ENCODE data around the gene PIEZO1.

PIEZO1 gene

DNA sequence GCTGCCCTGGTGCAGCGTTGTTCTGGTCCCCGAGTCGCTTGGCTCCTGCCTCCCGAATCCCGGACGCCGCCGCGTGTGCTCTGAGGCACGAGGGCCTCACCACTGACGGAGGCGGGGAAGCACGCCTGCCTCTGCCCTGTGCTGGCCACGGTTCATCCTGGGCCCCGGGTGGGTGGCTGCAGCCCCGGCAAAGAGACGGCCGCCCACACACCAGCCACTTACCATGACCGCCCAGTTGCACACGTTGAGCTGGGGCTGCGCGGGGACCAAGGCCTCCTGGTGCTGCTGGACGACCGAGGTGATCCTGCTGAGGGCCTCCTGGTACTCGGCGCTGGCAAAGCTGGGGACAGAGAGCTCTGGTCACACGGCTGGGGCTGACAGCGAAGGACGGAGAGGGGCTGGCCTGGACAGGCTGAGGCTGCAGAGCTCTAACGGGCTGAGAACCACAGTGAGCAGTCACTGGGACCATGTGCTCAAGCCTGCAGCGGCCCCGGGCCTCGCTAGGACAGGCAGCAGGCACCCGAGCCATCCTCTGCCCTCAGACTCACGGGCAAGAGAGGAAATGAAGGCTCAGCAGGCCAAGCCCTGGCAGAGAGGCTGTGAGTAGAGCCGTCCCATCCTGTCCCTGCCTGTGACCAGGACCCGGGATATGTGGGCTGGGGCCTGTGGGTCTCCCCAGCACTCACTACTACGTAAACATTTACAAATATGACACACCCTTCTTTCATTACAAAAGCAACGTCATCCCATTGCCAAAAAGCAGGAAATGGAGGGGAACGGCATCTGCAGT lies 33.0 kb upstream of the PIEZO1 start:
- FAIRE-seq: no peak
- no peak for DNase-seq (ENCODE audit: insufficient read length, low spot score)

GRCh38 chr16:88816736-88817535 lies 31.9 kb upstream of the PIEZO1 start:
- FAIRE-seq (no peak), DNase-seq (ENCODE audit: insufficient read length, low spot score) (no peak)

GRCh38 chr16:88815901-88816589 lies 31.0 kb upstream of the PIEZO1 start:
- FAIRE-seq (peak; percentile 84), DNase-seq (ENCODE audit: insufficient read length, low spot score) (peak; percentile 54)

- FAIRE-seq (no peak), DNase-seq (ENCODE audit: insufficient read length, low spot score) (no peak)
Measured at GRCh38 chr16:88815227-88815626, 30.2 kb upstream of the PIEZO1 start.

DNA sequence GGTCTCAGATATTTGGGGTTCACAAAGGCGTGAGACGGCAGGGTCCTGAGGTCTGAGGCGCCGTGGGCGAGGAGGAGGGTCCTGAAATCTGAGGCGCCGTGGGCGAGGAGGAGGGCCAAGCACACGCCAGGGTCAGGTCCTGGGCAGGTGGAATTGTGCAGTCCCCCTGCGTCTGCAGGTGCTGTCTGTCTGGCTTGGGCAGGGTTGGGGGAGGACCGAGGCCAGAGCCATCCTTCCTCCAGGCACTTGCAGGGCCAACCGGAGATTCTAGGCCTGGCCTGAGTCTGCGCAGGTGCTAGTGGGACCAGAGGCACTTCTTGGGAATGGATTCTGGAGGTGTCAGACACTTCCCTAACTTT lies 29.1 kb upstream of the PIEZO1 start:
- no peak for DNase-seq (ENCODE audit: insufficient read length, low spot score)
- no peak for FAIRE-seq

DNA sequence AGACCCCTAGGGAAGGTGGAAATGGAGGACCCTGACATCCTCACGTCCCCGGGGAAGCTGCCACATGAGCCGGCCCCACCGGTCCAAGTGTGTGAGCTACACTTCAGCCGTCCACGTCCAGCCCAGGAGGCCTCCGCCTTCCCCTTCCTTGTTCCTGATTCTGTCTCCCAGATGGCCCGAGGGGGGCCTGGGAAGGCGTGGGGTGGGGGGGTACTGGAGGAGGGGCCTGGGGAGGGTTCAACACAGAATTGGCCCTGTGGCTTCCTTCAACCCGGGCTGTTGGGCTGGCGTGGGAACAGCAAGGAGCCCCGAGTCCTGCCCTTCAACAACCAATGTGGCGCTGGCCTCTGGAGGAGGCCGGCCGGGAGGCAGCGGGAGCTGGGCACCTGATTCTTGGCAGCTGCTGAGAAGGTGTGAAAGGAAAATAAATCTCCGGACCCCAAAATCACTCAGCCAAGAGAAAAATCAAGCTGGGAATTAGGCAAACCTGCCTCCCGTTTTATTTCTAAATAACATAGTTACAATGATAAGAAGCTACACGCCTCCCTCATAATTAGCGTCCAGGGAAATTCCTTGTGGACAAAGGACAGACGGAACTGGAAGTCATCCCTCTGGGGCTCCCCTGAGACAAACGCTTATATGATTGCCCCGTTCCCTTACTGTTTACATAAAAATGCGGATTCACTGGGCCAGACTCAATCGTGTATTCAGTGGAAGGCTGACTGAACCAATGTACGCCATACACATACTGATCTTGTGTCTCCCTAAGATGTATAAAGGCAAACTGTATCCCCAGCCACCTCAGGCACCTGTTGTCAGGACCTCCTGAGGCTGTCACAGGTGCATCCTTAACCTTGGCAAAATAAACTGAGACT lies 28.5 kb upstream of the PIEZO1 start:
- FAIRE-seq: no peak

DNA sequence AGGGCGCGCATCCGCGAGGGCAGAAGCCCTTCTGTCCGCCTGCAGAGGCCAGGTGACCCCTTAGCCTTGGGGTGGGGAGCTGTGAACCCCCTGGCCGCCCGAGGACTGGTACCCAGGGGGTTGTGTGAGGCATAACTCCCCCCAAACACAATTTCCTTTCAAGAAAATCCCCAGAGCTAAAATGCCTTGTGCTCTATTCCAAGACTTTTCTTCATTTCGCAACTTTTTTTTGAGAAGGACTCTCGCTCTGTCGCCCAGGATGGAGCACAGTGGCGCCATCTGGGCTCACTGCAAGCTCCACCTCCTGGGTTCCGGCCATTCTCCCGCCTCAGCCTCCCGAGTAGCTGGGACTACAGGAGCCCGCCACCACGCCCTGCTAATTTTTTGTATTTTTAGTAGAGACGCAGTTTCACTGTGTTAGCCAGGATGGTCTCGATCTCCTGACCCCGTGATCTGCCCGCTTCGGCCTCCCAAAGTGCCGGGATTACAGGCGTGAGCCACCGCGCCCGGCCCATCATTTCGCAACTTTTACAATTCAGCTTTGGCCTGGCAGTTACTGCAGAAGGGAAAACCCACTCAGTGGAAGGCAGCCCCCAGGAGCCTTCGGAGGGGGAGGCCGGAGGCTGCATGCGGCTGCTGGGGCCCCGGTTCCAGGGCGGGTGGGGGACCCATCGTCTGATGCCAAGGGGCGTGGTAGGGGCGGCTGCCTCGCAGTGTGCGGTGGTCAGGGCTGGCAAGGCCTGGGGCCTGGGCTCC lies 27.7 kb upstream of the PIEZO1 start:
- FAIRE-seq: peak; percentile 9
- DNase-seq (ENCODE audit: insufficient read length, low spot score): no peak

More for the DNA sequence above, 28.5 kb upstream of the PIEZO1 start:
- DNase-seq (ENCODE audit: insufficient read length, low spot score): no peak

DNA sequence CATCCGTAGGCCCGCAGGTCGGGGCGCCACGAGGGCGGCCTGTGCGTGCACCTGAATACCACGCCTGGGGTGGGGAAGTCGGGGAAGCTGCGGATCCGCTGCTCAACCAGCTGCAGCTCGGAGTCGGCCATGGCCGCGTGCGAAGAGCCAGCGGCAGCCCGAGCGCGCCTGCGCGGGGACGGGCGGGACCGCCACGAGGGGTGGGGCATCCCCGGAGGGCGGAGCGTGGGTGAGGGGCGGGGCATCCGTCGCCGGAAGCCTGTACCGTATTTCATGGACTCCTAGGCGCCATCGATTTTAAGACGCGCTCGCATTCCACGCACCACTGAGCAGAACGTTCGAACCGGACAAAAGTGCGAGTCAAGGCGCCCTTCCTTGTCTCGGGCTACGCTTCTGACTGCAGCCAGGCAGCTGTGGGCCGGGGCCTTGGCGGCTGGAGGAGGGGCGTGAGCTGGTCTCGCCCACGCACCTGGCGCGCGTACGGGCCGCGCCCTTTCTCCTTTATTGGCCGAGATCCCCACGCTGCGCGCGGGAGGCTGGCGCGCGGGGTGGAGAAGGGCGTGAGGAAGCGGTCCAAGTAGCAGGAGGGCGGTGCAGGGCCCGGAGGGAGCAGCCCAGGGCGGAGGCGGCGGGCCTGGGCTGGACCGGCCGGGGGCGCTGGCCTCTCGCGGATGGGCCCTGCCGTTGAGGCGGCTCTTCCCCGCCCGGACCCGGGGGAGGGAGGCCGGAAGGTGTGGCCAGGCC lies 26.9 kb upstream of the PIEZO1 start, which contains the start of gene APRT:
APRT (minus strand) TSS at position 160 of the 744 bp plus-strand sequence; CDS start at position 131, 29 bp downstream.
- FAIRE-seq (peak; percentile 98), DNase-seq (ENCODE audit: insufficient read length, low spot score) (peak; percentile 95)

DNA sequence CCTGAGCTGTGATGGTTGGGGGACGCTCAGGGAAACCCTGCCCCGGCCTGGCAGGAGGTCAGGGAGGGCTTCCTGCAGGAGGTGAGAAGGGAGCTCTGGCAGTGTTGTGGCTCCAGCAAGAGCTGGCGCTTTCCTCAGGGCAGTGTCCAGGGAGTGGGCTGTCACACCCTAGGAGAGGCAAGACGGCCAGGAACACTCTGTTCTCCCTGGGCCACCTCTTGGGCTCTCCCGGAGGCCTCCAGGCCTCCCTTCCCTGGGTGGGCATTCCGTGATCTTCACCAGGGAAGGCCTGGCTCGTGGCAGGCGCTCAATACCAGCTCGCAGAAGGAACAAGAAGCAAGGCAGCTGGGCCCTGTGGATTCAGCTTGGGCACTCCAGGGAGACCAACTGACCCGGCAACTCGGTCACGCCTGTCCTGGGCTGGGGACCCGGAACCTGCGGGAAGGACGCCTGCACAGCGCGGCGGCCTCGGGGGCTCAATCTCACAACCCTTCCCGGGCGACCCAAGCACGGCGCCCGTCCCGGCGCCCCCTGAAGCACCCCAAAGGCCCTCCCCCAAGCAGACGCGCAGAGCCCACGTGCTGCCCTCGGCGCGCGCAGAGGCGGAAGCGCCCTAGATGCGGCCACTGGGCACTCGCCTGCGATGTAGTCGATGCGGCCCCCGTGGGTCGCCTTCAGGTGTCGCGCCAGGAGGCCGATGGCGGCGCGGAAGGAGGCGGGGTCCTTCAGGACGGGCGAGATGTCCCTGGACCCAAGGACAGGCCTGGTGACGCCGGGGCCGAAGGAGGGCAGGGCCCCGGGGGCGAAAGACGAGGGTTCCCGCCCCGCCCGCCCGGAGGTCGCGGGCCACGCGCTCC lies 26.1 kb upstream of the PIEZO1 start:
- DNase-seq (ENCODE audit: insufficient read length, low spot score): peak; percentile 83
- no peak for FAIRE-seq

- no peak for DNase-seq (ENCODE audit: insufficient read length, low spot score)
Measured at GRCh38 chr16:88810166-88810911, 25.3 kb upstream of the PIEZO1 start.

GRCh38 chr16:88809676-88810165 lies 24.7 kb upstream of the PIEZO1 start:
- DNase-seq (ENCODE audit: insufficient read length, low spot score): no peak

More at GRCh38 chr16:88810166-88810911, 25.3 kb upstream of the PIEZO1 start:
- no peak for FAIRE-seq

GRCh38 chr16:88809068-88809675 lies 24.2 kb upstream of the PIEZO1 start:
- no peak for FAIRE-seq
- no peak for DNase-seq (ENCODE audit: insufficient read length, low spot score)

More at GRCh38 chr16:88809676-88810165, 24.7 kb upstream of the PIEZO1 start:
- FAIRE-seq: no peak

DNA sequence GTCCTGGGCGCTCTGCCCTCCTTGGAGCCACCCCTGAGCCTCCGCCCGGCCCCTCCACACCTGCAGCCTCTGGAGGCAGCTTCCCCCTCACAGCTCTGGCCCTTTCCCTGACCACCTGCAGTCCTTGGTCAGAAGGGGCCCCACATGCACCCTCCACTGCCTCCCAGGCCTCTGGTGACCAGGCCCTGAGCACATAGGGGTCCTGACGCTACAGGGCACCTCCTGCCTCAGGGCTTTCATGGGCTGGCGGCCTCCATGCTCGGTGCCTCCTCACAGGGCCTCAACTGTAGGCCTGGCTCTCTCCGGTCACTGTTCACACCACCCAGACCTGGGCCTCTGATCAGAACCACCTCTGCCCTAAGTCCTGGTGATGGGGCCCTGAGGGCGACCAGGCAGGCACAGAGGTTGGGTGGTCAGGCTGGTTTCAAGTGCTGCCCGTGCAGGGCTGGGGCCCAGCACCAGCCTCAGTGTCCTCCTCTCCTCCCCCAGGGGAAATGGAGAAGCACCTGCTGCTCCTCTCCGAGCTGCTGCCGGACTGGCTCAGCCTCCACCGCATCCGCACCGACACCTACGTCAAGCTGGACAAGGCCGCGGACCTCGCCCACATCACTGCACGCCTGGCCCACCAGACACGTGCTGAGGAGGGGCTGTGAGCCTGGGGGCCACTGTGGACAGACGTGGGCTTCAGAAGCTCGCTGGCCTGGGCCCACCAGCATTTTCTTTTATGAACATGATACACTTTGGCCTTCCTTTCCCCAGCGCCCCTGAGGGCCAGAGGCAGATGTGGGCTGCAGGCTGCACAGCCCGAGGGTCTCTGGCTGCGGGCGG lies 22.8 kb upstream of the PIEZO1 start:
- FAIRE-seq: no peak

DNA sequence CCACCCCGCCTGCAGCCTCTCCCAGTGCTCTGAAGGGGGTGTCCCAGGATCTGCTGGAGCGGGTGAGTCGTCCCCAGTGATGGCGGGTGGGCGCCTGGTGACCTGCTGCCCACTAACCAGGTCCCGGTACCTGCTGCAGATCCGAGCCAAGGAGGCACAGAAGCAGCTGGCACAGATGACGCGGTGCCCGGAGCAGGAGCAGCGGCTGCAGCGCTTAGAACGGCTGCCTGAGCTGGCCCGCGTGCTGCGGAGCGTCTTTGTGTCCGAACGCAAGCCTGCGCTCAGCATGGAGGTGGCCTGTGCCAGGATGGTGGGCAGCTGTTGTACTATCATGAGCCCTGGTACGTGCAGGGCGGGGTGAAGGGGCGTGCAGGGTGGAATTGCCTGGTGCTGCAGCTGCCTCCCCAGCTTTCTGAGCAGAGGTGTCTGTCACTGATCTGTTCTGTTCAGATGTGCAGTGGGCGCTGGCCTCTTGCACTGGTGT lies 22.2 kb upstream of the PIEZO1 start:
- no peak for DNase-seq (ENCODE audit: insufficient read length, low spot score)
- FAIRE-seq: no peak

More for the DNA sequence above, 22.8 kb upstream of the PIEZO1 start:
- DNase-seq (ENCODE audit: insufficient read length, low spot score): no peak

DNA sequence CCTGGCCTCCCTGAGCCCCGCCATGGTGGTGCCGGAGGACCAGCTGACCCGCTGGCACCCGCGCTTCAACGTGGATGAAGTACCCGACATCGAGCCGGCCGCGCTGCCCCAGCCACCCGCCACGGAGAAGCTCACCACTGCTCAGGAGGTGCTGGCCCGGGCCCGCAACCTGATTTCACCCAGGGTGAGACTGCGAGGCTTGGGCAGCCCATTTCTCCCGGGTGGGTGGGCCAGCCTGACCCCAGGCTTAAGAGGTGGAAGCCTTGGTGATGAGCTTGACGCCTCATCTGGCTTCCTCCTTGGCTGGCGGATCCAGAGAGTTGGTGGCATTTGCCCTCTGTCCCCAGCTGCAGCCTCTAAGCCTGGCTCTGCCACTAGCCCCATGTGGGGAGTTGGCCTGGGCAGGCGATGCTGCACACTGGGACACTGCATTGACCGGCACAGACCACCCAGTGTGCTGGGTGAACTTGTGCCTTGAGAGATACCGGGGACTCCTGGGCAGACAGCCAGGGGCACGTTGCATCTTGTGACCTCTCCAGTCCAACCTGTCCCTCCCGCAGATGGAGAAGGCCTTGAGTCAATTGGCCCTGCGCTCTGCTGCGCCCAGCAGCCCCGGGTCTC lies 21.6 kb upstream of the PIEZO1 start:
- DNase-seq (ENCODE audit: insufficient read length, low spot score): no peak
- FAIRE-seq: no peak
